Muscle of leg (tissue), 11 donors: ENCODE results near the gene HEXB. TPM values are rescaled to one million over a fixed set of nuclear protein-coding genes. Genes with fewer than 3 reads are reported as not detected.

Source experiments
- DNase-seq: peaks from one replicate; pipeline ENCODE4 v3.0.0; 2013
- H3K27ac ChIP-seq: one replicate; pipeline ENCODE4 v1.5.1; 2013; ENCODE audit warnings: mild to moderate bottlenecking, low read length, control low read depth
- H3K27me3 ChIP-seq: one replicate; pipeline ENCODE4 v1.6.1; 2013; ENCODE audit warnings: low read length; ENCODE audit not compliant: control insufficient read depth, insufficient read depth
- H3K36me3 ChIP-seq: one replicate; pipeline ENCODE4 v1.6.1; 2013; ENCODE audit warnings: low read length; ENCODE audit not compliant: control insufficient read depth, insufficient read depth
- H3K4me1 ChIP-seq: one replicate; pipeline ENCODE4 v1.6.1; 2013; ENCODE audit warnings: low read length; ENCODE audit not compliant: control insufficient read depth, insufficient read depth
- H3K4me3 ChIP-seq: one replicate; pipeline ENCODE4 v1.5.1; 2013; ENCODE audit warnings: low read length, control low read depth
- H3K9me3 ChIP-seq: replicated peaks from 2 replicates; pipeline ENCODE4 v1.6.1; 2013; ENCODE audit warnings: low read depth, low read length; ENCODE audit not compliant: control insufficient read depth
- WGBS: methylation state at CpG from one replicate; pipeline ENCODE4 v1.1.5; 2013; ENCODE audit warnings: missing lambda C conversion rate; ENCODE audit not compliant: insufficient coverage; 5-methylcytosine and 5-hydroxymethylcytosine counted together
- polyA plus RNA-seq, 8 donors: library from polyadenylated mRNA; unstranded; fragments of 120-200 nt; gene quantifications; one replicate each; pipeline versions ENCODE4 v1.2.1 to v1.2.3, GENCODE V29; 2013; ENCODE audit warnings: inconsistent platforms in 1 of 8, low replicate concordance in 1 of 8; ENCODE audit not compliant: insufficient read length in 8 of 8, insufficient read depth in 1 of 8
- total RNA-seq: library from RNA; stranded (reverse); fragments of 120-200 nt; gene quantifications from one replicate; pipeline ENCODE4 v1.2.4, GENCODE V29; 2013

Gene HEXB
- total and polyA plus RNA-seq, 9 donors = 25.6 to 54.4 (median 39.2) TPM

GRCh38 chr5:74765929-74766328 is 80.9 kb downstream of the HEXB start:
- Histone ChIP-seq H3K4me1 (peaks cover 14% of the 10 kb centered on the region), H3K9me3 (no peaks in the 10 kb centered on the region), H3K27ac (no peak overlapping the region), H3K36me3 (peaks cover 7% of the 10 kb centered on the region), H3K4me3 (peak overlapping the region; percentile 98), H3K27me3 (no peaks in the 10 kb centered on the region)
- no peak for DNase-seq
- WGBS = 76% methylated on average over 18 of the region's 27 CpGs

GRCh38 chr5:74766418-74766848 is 81.4 kb downstream of the HEXB start:
- H3K36me3 ChIP-seq = peaks cover 7% of the 10 kb centered on the region
- peak overlapping the region; percentile 78 for H3K27ac ChIP-seq
- DNase-seq = peak; percentile 52
- whole genome bisulfite sequencing = 0% methylated on average over 9 of the region's 10 CpGs
- no peaks in the 10 kb centered on the region for H3K27me3 ChIP-seq
- H3K9me3 ChIP-seq = no peaks in the 10 kb centered on the region
- peaks cover 14% of the 10 kb centered on the region for H3K4me1 ChIP-seq
- H3K4me3 ChIP-seq = peak overlapping the region; percentile 98

GRCh38 chr5:74766849-74767578 is 82.0 kb downstream of the HEXB start, which contains the start of the genes GFM2 and NSA2:
Gene GFM2, minus strand, starts transcription at chr5:74767117. Its CDS starts 3,375 bp downstream, at chr5:74763742.
Gene NSA2, plus strand, starts transcription at chr5:74767249. Its CDS starts 112 bp downstream, at chr5:74767361.
- Histone ChIP-seq H3K9me3 (no peaks in the 10 kb centered on the region), H3K27ac (peak within 1 kb of the TSS; percentile 83), H3K4me1 (peaks cover 14% of the 10 kb centered on the region), H3K27me3 (no peaks in the 10 kb centered on the region), H3K36me3 (peaks cover 5% of the 10 kb centered on the region), H3K4me3 (peak within 1 kb of the TSS; percentile 98)
- WGBS = 0% methylated on average over 54 of the region's 54 CpGs
- peak; percentile 98 for DNase-seq

- DNase-seq = peak; percentile 50
- peak overlapping the region; percentile 98 for H3K4me3 ChIP-seq
- 0% methylated on average over 6 of the region's 9 CpGs for WGBS
- peaks cover 8% of the 10 kb centered on the region for H3K36me3 ChIP-seq
- no peaks in the 10 kb centered on the region for H3K27me3 ChIP-seq
- H3K4me1 ChIP-seq = peaks cover 14% of the 10 kb centered on the region
- peak overlapping the region; percentile 83 for H3K27ac ChIP-seq
- H3K9me3 ChIP-seq = no peaks in the 10 kb centered on the region
These were observed 82.5 kb downstream of the HEXB start for GRCh38 chr5:74767579-74767913.

Other genes with a start within 250 kb of the HEXB start
- 18.4 TPM for gene ENC1, start 44.5 kb upstream of the HEXB start, total RNA-seq
- gene ENC1, start 44.5 kb upstream of the HEXB start, polyA plus RNA-seq = 10 to 100 TPM; 24.7 to 35.4 (median 28.6) TPM
- 24.6 TPM for gene GFM2, start 81.9 kb downstream of the HEXB start, total RNA-seq
- gene GFM2, start 81.9 kb downstream of the HEXB start, polyA plus RNA-seq = 10 to 100 TPM; 19.9 to 27.5 (median 23.7) TPM
- 267 TPM for gene NSA2, start 82.0 kb downstream of the HEXB start, total RNA-seq
- gene NSA2, start 82.0 kb downstream of the HEXB start, polyA plus RNA-seq = 100 to 1,000 TPM; 213 to 293 (median 231) TPM
- gene FAM169A, start 181.2 kb downstream of the HEXB start, total RNA-seq = 0.62 TPM
- under 1 TPM; 0.33 to 0.92 (median 0.62) TPM for gene FAM169A, start 181.2 kb downstream of the HEXB start, polyA plus RNA-seq